MM.1S (cell line): Measurements from ENCODE around the gene PLEKHA5.

ENCODE experiments used
- DNase-seq: peaks from one replicate; pipeline ENCODE4 v3.0.0-alpha.2; 2015
- H2AFZ ChIP-seq: fragments of 300-600 bp; sonication (generic); 2 replicates; pipeline ENCODE4 v1.6.0; 2016; ENCODE audit warnings: antibody characterized with exemption, low read length
- H3F3A ChIP-seq: fragments of 300-600 bp; sonication (generic); 2 replicates; pipeline ENCODE4 v1.6.1; 2016; ENCODE audit warnings: mild to moderate bottlenecking, antibody characterized with exemption, low read length, moderate library complexity, mixed read lengths; ENCODE audit not compliant: insufficient read depth
- H3K27ac ChIP-seq: fragments of 300-600 bp; sonication (generic); 2 replicates; pipeline ENCODE4 v1.5.1; 2016; ENCODE audit warnings: mild to moderate bottlenecking, low read length
- H3K27me3 ChIP-seq: fragments of 300-600 bp; sonication (generic); replicated peaks from 2 replicates; pipeline ENCODE4 v1.6.0; 2016; ENCODE audit warnings: low read length; ENCODE audit not compliant: insufficient read depth
- H3K36me3 ChIP-seq: fragments of 300-600 bp; sonication (generic); replicated peaks from 2 replicates; pipeline ENCODE4 v1.6.1; 2016; ENCODE audit warnings: mild to moderate bottlenecking, low read length, mixed read lengths; ENCODE audit not compliant: insufficient read depth
- H3K4me1 ChIP-seq: fragments of 300-600 bp; sonication (generic); 2 replicates; pipeline ENCODE4 v1.6.1; 2016; ENCODE audit warnings: low read length, mixed read lengths
- H3K4me2 ChIP-seq: fragments of 300-600 bp; sonication (generic); 2 replicates; pipeline ENCODE4 v1.6.0; 2016; ENCODE audit warnings: low read depth, low read length
- H3K4me3 ChIP-seq: fragments of 300-600 bp; sonication (generic); 2 replicates; pipeline ENCODE4 v1.5.1; 2016; ENCODE audit warnings: low read length, mixed read lengths
- H3K79me2 ChIP-seq: fragments of 300-600 bp; sonication (generic); 2 replicates; pipeline ENCODE4 v1.6.1; 2016; ENCODE audit warnings: mixed run types, low read length, mixed read lengths
- H3K9ac ChIP-seq: fragments of 300-600 bp; sonication (generic); 2 replicates; pipeline ENCODE4 v1.6.1; 2016; ENCODE audit warnings: low read length, mixed read lengths
- H3K9me2 ChIP-seq: fragments of 300-600 bp; sonication (generic); replicated peaks from 2 replicates; pipeline ENCODE4 v1.6.1; 2016; ENCODE audit warnings: mild to moderate bottlenecking, low read length, mixed read lengths; ENCODE audit not compliant: insufficient read depth
- H3K9me3 ChIP-seq: fragments of 300-600 bp; sonication (generic); replicated peaks from 2 replicates; pipeline ENCODE4 v1.6.1; 2016; ENCODE audit warnings: mild to moderate bottlenecking, low read length, mixed read lengths; ENCODE audit not compliant: insufficient read depth
- H4K20me1 ChIP-seq: fragments of 300-600 bp; sonication (generic); 2 replicates; pipeline ENCODE4 v1.6.1; 2016; ENCODE audit warnings: mild to moderate bottlenecking, low read length, moderate library complexity, mixed read lengths; ENCODE audit not compliant: insufficient read depth
- CTCF ChIP-seq: fragments of 300-600 bp; sonication (generic); IDR thresholded peaks from 2 replicates; pipeline ENCODE4 v1.5.1; 2016; ENCODE audit warnings: antibody characterized with exemption, low read length, mixed read lengths
- EZH2 ChIP-seq: fragments of 300-600 bp; sonication (generic); optimal IDR thresholded peaks from 2 replicates; pipeline ENCODE3; 2017; ENCODE audit warnings: low read depth, mild to moderate bottlenecking, antibody characterized with exemption, low read length, mixed read lengths
- EZH2phosphoT487 ChIP-seq: fragments of 300-600 bp; sonication (generic); IDR thresholded peaks from 2 replicates; pipeline ENCODE4 v1.6.1; 2018; ENCODE audit warnings: antibody characterized with exemption, low read length

PLEKHA5 gene

GRCh38 chr12:19243551-19243950 is 114.0 kb downstream of the PLEKHA5 start:
- H3K9ac ChIP-seq = no peak overlapping the region
- H3K79me2 ChIP-seq = no peaks in the 10 kb centered on the region
- no peaks in the 10 kb centered on the region for H3K9me3 ChIP-seq
- H3K4me3 ChIP-seq = no peak overlapping the region
- no peak overlapping the region for H3K27ac ChIP-seq
- no peak for TF ChIP-seq CTCF
- H2AFZ ChIP-seq = no peak overlapping the region
- no peak overlapping the region for H3K4me2 ChIP-seq
- no peaks in the 10 kb centered on the region for H3K27me3 ChIP-seq
- no peaks in the 10 kb centered on the region for H3F3A ChIP-seq
- no peaks in the 10 kb centered on the region for H3K36me3 ChIP-seq
- H4K20me1 ChIP-seq = no peaks in the 10 kb centered on the region
- H3K4me1 ChIP-seq = no peaks in the 10 kb centered on the region
- no peaks in the 10 kb centered on the region for H3K9me2 ChIP-seq
- no peak for DNase-seq

DNA sequence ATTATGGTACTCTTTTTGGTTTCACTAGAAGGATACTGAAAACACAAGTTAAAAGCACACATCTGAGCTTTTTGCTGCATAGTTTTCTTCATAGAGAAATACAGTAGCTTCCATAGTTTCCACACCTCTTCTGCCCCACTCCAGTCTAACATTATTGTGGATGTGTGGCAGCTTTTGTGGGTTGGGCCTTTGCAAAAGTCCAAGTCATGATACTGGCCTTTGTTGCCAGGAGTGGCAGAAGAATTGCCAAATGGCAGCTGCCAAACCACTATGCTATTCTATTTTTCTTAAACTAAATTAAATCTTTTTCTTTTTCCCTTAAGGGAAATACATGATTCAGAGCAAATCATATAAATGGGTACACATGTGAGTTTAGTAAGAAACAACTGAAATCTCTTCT is 114.8 kb downstream of the PLEKHA5 start:
- Histone ChIP-seq H3K4me1 (no peaks in the 10 kb centered on the region), H3K9me2 (no peaks in the 10 kb centered on the region), H3K36me3 (no peaks in the 10 kb centered on the region), H3K9ac (no peak overlapping the region), H4K20me1 (no peaks in the 10 kb centered on the region), H3F3A (no peaks in the 10 kb centered on the region), H2AFZ (no peak overlapping the region), H3K4me3 (no peak overlapping the region), H3K79me2 (no peaks in the 10 kb centered on the region), H3K27ac (no peak overlapping the region), H3K4me2 (no peak overlapping the region), H3K27me3 (no peaks in the 10 kb centered on the region), H3K9me3 (no peaks in the 10 kb centered on the region)
- TF ChIP-seq EZH2phosphoT487 = no peak
- TF ChIP-seq EZH2 = no peak
- no peak for TF ChIP-seq CTCF
- DNase-seq = no peak

DNA sequence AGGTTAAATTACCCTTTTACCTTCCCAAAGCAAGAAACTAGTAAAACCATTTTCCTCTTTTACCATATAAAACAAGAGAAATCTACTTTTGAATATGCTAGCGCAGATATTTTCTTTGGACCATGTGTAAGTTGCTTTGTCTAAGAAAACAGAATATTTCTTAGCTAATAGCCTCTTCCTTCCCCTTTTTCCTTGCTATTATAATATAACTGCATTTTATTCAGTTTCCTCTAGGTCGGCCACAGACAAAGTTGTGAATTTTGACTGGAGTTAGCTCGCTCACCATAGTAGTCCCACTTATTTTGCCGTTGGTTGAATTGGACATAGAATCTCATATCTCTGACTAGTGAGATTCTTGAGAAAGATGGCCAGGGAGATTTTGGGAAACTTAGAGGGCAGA is 115.6 kb downstream of the PLEKHA5 start:
- H3K4me1 ChIP-seq = no peaks in the 10 kb centered on the region
- DNase-seq = no peak
- H3K27me3 ChIP-seq = no peaks in the 10 kb centered on the region
- no peak overlapping the region for H3K9ac ChIP-seq
- H3K9me2 ChIP-seq = no peaks in the 10 kb centered on the region
- H3K9me3 ChIP-seq = no peaks in the 10 kb centered on the region
- H3K4me2 ChIP-seq = no peak overlapping the region
- H3K36me3 ChIP-seq = no peaks in the 10 kb centered on the region
- H4K20me1 ChIP-seq = no peaks in the 10 kb centered on the region
- H3K27ac ChIP-seq = no peak overlapping the region
- no peaks in the 10 kb centered on the region for H3F3A ChIP-seq
- H3K4me3 ChIP-seq = no peak overlapping the region
- H3K79me2 ChIP-seq = no peaks in the 10 kb centered on the region
- H2AFZ ChIP-seq = no peak overlapping the region
- TF ChIP-seq EZH2phosphoT487 = no peak
- no peak for TF ChIP-seq EZH2

GRCh38 chr12:19245666-19246065 is 116.1 kb downstream of the PLEKHA5 start:
- Histone ChIP-seq H3K9me2 (no peaks in the 10 kb centered on the region), H4K20me1 (no peaks in the 10 kb centered on the region), H3K4me1 (no peaks in the 10 kb centered on the region), H2AFZ (no peak overlapping the region), H3K9ac (no peak overlapping the region), H3K27me3 (no peaks in the 10 kb centered on the region), H3K36me3 (no peaks in the 10 kb centered on the region), H3K4me3 (no peak overlapping the region), H3K27ac (no peak overlapping the region), H3K79me2 (no peaks in the 10 kb centered on the region), H3K9me3 (no peaks in the 10 kb centered on the region), H3F3A (no peaks in the 10 kb centered on the region), H3K4me2 (no peak overlapping the region)
- DNase-seq = no peak
- no peak for TF ChIP-seq EZH2
- TF ChIP-seq CTCF = no peak
- TF ChIP-seq EZH2phosphoT487 = no peak
